Measurements from ENCODE around the gene ETF1.
"Not testable (repeated sequence)": the region's sequence is repeated elsewhere in the genome, so short reads cannot be mapped to it uniquely, and the experiment has no call there.

Gene ETF1

GRCh38 chr5:138528744-138529469, 14.1 kb downstream of the ETF1 start:
- DNase-seq (ENCODE audit: low read depth), result no peak

GRCh38 chr5:138528208-138528607, 14.8 kb downstream of the ETF1 start:
- no peak for DNase-seq (ENCODE audit: low read depth)

GRCh38 chr5:138527170-138527569, 15.9 kb downstream of the ETF1 start:
- no peak for DNase-seq (ENCODE audit: low read depth)

GRCh38 chr5:138523406-138523805, 19.6 kb downstream of the ETF1 start:
- DNase-seq (ENCODE audit: low read depth), result no peak

GRCh38 chr5:138520971-138521370, 22.1 kb downstream of the ETF1 start:
- no peak for DNase-seq (ENCODE audit: low read depth)

GRCh38 chr5:138517437-138517836, 25.6 kb downstream of the ETF1 start:
- no peak for DNase-seq (ENCODE audit: low read depth)

GRCh38 chr5:138515556-138516245, 27.3 kb downstream of the ETF1 start:
- no peak for DNase-seq (ENCODE audit: low read depth)

- DNase-seq (ENCODE audit: low read depth), result no peak
Measured at GRCh38 chr5:138514021-138514420, 29.0 kb downstream of the ETF1 start.

- DNase-seq (ENCODE audit: low read depth), result no peak
Measured at GRCh38 chr5:138508958-138509357, 34.1 kb downstream of the ETF1 start.

GRCh38 chr5:138507485-138507884, 35.6 kb downstream of the ETF1 start:
- DNase-seq (ENCODE audit: low read depth), result not testable (repeated sequence)

- DNase-seq (ENCODE audit: low read depth), result no peak
Measured at GRCh38 chr5:138506370-138507306, 36.4 kb downstream of the ETF1 start.

- DNase-seq (ENCODE audit: low read depth), result no peak
Measured at GRCh38 chr5:138504799-138505198, 38.2 kb downstream of the ETF1 start.

GRCh38 chr5:138503487-138504270, 39.4 kb downstream of the ETF1 start:
- no peak for DNase-seq (ENCODE audit: low read depth)

- DNase-seq (ENCODE audit: low read depth), result no peak
Measured at GRCh38 chr5:138502521-138502920, 40.5 kb downstream of the ETF1 start.

GRCh38 chr5:138502121-138502520, 40.9 kb downstream of the ETF1 start:
- no peak for DNase-seq (ENCODE audit: low read depth)

- DNase-seq (ENCODE audit: low read depth), result no peak
Measured at GRCh38 chr5:138498376-138498775, 44.7 kb downstream of the ETF1 start.

- no peak for DNase-seq (ENCODE audit: low read depth)
Measured at GRCh38 chr5:138495351-138495750, 47.7 kb downstream of the ETF1 start.

GRCh38 chr5:138492560-138493045, 50.4 kb downstream of the ETF1 start:
- DNase-seq (ENCODE audit: low read depth), result no peak

GRCh38 chr5:138491669-138492559, 51.1 kb downstream of the ETF1 start:
- peak; percentile 63 for DNase-seq (ENCODE audit: low read depth)

- DNase-seq (ENCODE audit: low read depth), result no peak
Measured at GRCh38 chr5:138491284-138491648, 51.8 kb downstream of the ETF1 start.
